Ovary (tissue), 3 donors: ENCODE results near the gene SPOPL.

Experiments used
- POLR2A ChIP-seq: fragments of 450-650 bp; IDR thresholded peaks from one replicate; pipeline ENCODE4 v1.6.1; 2017; ENCODE audit warnings: antibody characterized with exemption, mild to moderate bottlenecking, moderate library complexity
- TF ChIP-seq, protein P1 (sequence below), 3 donors: fragments of 450-650 bp in 2 of 3; fragments of 200-600 bp in 1 of 3; IDR thresholded peaks; one replicate each; pipeline versions ENCODE4 v1.5.1 to v1.8.0; 2016 to 2022; ENCODE audit warnings: antibody characterized with exemption in 3 of 3, mild to moderate bottlenecking in 1 of 3
- donor health status: DM: no; HTN: no; CAD: no.

- TF ChIP-seq POLR2A, result no peak
- TF ChIP-seq, protein P1, sequence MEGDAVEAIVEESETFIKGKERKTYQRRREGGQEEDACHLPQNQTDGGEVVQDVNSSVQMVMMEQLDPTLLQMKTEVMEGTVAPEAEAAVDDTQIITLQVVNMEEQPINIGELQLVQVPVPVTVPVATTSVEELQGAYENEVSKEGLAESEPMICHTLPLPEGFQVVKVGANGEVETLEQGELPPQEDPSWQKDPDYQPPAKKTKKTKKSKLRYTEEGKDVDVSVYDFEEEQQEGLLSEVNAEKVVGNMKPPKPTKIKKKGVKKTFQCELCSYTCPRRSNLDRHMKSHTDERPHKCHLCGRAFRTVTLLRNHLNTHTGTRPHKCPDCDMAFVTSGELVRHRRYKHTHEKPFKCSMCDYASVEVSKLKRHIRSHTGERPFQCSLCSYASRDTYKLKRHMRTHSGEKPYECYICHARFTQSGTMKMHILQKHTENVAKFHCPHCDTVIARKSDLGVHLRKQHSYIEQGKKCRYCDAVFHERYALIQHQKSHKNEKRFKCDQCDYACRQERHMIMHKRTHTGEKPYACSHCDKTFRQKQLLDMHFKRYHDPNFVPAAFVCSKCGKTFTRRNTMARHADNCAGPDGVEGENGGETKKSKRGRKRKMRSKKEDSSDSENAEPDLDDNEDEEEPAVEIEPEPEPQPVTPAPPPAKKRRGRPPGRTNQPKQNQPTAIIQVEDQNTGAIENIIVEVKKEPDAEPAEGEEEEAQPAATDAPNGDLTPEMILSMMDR (IDR thresholded peaks at IDR 0.05), result no peak
Measured at GRCh38 chr2:138455691-138456090, 45.9 kb upstream of the SPOPL start.
